ENCODE measurements around the gene SF3A1. TPM values are rescaled to one million over a fixed set of nuclear protein-coding genes. Genes with fewer than 3 reads are reported as not detected.

The SF3A1 gene
- total RNA-seq, 4 donors from 2014 or later = 38.5 to 71.7 (median 60.4) TPM

GRCh38 chr22:30336752-30337460 is 19.8 kb downstream of the SF3A1 start:
- no peak for DNase-seq (ENCODE audit: low spot score)
- TF ChIP-seq CTCF (IDR thresholded peaks at IDR 0.05) = no peak
- ATAC-seq (ENCODE audit: low FRiP score) = no peak

GRCh38 chr22:30335236-30335635 is 21.5 kb downstream of the SF3A1 start:
- TF ChIP-seq CTCF (IDR thresholded peaks at IDR 0.05) = no peak
- no peak for ATAC-seq (ENCODE audit: low FRiP score)
- DNase-seq (ENCODE audit: low spot score) = no peak

- no peak for ATAC-seq (ENCODE audit: low FRiP score)
Measured at GRCh38 chr22:30334646-30335045, 22.0 kb downstream of the SF3A1 start.

GRCh38 chr22:30333707-30334087 is 23.0 kb downstream of the SF3A1 start:
- no peak for TF ChIP-seq CTCF (IDR thresholded peaks at IDR 0.05)
- ATAC-seq (ENCODE audit: low FRiP score) (no peak), DNase-seq (ENCODE audit: low spot score) (no peak)

More at GRCh38 chr22:30334646-30335045, 22.0 kb downstream of the SF3A1 start:
- TF ChIP-seq CTCF (IDR thresholded peaks at IDR 0.05) = no peak
- no peak for DNase-seq (ENCODE audit: low spot score)

GRCh38 chr22:30332994-30333706 is 23.5 kb downstream of the SF3A1 start:
- ATAC-seq (ENCODE audit: low FRiP score) (no peak), DNase-seq (ENCODE audit: low spot score) (no peak)
- no peak for TF ChIP-seq CTCF (IDR thresholded peaks at IDR 0.05)

GRCh38 chr22:30332551-30332950 is 24.1 kb downstream of the SF3A1 start:
- TF ChIP-seq CTCF (IDR thresholded peaks at IDR 0.05) = no peak
- ATAC-seq (ENCODE audit: low FRiP score) = no peak

More at GRCh38 chr22:30332551-30332950, 24.1 kb downstream of the SF3A1 start:
- no peak for DNase-seq (ENCODE audit: low spot score)

Measured in omental fat pad (tissue), 4 donors.